H9 (cell line): ENCODE data around the gene FAM240A. TPM values are rescaled to one million over a fixed set of nuclear protein-coding genes. Genes with fewer than 3 reads are reported as not detected.

Source experiments
- DNase-seq: peaks from one replicate; pipeline ENCODE4 v3.0.0-alpha.2; 2017
- H2AFZ ChIP-seq: one replicate; pipeline ENCODE4 v1.6.1; 2013; ENCODE audit warnings: mild to moderate bottlenecking, low read length, control low read depth, moderate library complexity
- H2AK5ac ChIP-seq: 2 replicates; pipeline ENCODE4 v1.6.1; 2013; ENCODE audit warnings: low read length, control low read depth, mixed read lengths; ENCODE audit not compliant: insufficient read length
- H2BK120ac ChIP-seq: one replicate; pipeline ENCODE4 v1.6.1; 2013; ENCODE audit warnings: low read depth, mild to moderate bottlenecking, low read length, control low read depth, inconsistent platforms; ENCODE audit not compliant: poor library complexity, severe bottlenecking
- H2BK12ac ChIP-seq: 2 replicates; pipeline ENCODE4 v1.6.1; 2013; ENCODE audit warnings: low read length, control low read depth, mixed read lengths, low read depth; ENCODE audit not compliant: insufficient read length
- H2BK15ac ChIP-seq: 2 replicates; pipeline ENCODE4 v1.6.1; 2013; ENCODE audit warnings: low read depth, low read length, control low read depth
- H2BK20ac ChIP-seq: one replicate; pipeline ENCODE4 v1.6.1; 2013; ENCODE audit warnings: low read depth, mild to moderate bottlenecking, low read length, control low read depth, inconsistent platforms; ENCODE audit not compliant: poor library complexity, severe bottlenecking
- H2BK5ac ChIP-seq: 2 replicates; pipeline ENCODE4 v1.6.1; 2013; ENCODE audit warnings: low read length, control low read depth, mixed read lengths; ENCODE audit not compliant: insufficient read length
- H3K14ac ChIP-seq: 2 replicates; pipeline ENCODE4 v1.6.1; 2013; ENCODE audit warnings: low read length, control low read depth; ENCODE audit not compliant: insufficient read depth
- H3K18ac ChIP-seq: 2 replicates; pipeline ENCODE4 v1.6.1; 2013; ENCODE audit warnings: low read depth, mild to moderate bottlenecking, mixed read lengths, low read length, control low read depth; ENCODE audit not compliant: insufficient read length
- H3K23ac ChIP-seq: 2 replicates; pipeline ENCODE4 v1.6.1; 2013; ENCODE audit warnings: low read length, control low read depth, mixed read lengths, low read depth; ENCODE audit not compliant: insufficient read length
- H3K23me2 ChIP-seq: 2 replicates; pipeline ENCODE4 v1.6.1; 2013; ENCODE audit warnings: low read depth, mild to moderate bottlenecking, mixed read lengths, low read length, control low read depth; ENCODE audit not compliant: insufficient read length, poor library complexity, severe bottlenecking
- H3K27ac ChIP-seq: 2 replicates; pipeline ENCODE4 v1.5.1; 2013; ENCODE audit warnings: low read length, control low read depth, mixed read lengths, low read depth; ENCODE audit not compliant: insufficient read length
- H3K27me3 ChIP-seq: 2 replicates; pipeline ENCODE4 v1.6.1; 2013; ENCODE audit warnings: low read length, control low read depth, inconsistent platforms; ENCODE audit not compliant: insufficient read depth
- H3K4ac ChIP-seq: 2 replicates; pipeline ENCODE4 v1.6.1; 2013; ENCODE audit warnings: low read depth, mild to moderate bottlenecking, control low read depth, inconsistent platforms, low read length, moderate library complexity
- H3K4me1 ChIP-seq: 2 replicates; pipeline ENCODE4 v1.6.1; 2013; ENCODE audit warnings: low read length, control low read depth, inconsistent platforms; ENCODE audit not compliant: insufficient read depth
- H3K4me2 ChIP-seq: 2 replicates; pipeline ENCODE4 v1.6.1; 2013; ENCODE audit warnings: low read length, control low read depth, mixed read lengths; ENCODE audit not compliant: insufficient read length, insufficient read depth
- H3K56ac ChIP-seq: 2 replicates; pipeline ENCODE4 v1.6.1; 2013; ENCODE audit warnings: low read depth, mild to moderate bottlenecking, mixed read lengths, low read length, control low read depth; ENCODE audit not compliant: insufficient read length
- H3K79me1 ChIP-seq: 2 replicates; pipeline ENCODE4 v1.6.1; 2013; ENCODE audit warnings: low read depth, mild to moderate bottlenecking, moderate library complexity, low read length, control low read depth, inconsistent platforms; ENCODE audit not compliant: insufficient read depth, poor library complexity, severe bottlenecking
- H3K79me2 ChIP-seq: 2 replicates; pipeline ENCODE4 v1.6.1; 2013; ENCODE audit warnings: low read length, control low read depth, inconsistent platforms; ENCODE audit not compliant: insufficient read depth
- H3K9ac ChIP-seq: 2 replicates; pipeline ENCODE4 v1.6.1; 2013; ENCODE audit warnings: low read length, control low read depth, mixed read lengths; ENCODE audit not compliant: insufficient read length; ENCODE audit errors: extremely low read depth
- H3K9me3 ChIP-seq: one replicate; pipeline ENCODE4 v1.6.1; 2013; ENCODE audit warnings: low read depth, low read length, inconsistent platforms; ENCODE audit not compliant: control insufficient read depth
- H3T11ph ChIP-seq: one replicate; pipeline ENCODE4 v1.6.1; 2013; ENCODE audit warnings: mild to moderate bottlenecking, low read length, control low read depth, inconsistent platforms
- H4K20me1 ChIP-seq: one replicate; pipeline ENCODE4 v1.6.1; 2013; ENCODE audit not compliant: control insufficient read depth, insufficient read length, insufficient read depth
- H4K5ac ChIP-seq: 2 replicates; pipeline ENCODE4 v1.6.1; 2013; ENCODE audit warnings: low read depth, mild to moderate bottlenecking, mixed read lengths, low read length, control low read depth; ENCODE audit not compliant: insufficient read length
- H4K8ac ChIP-seq: replicated peaks from 2 replicates; pipeline ENCODE4 v1.6.1; 2013; ENCODE audit warnings: low read length, control low read depth, mixed read lengths, low read depth; ENCODE audit not compliant: insufficient read length
- H4K91ac ChIP-seq: 2 replicates; pipeline ENCODE4 v1.6.1; 2013; ENCODE audit warnings: low read depth, mild to moderate bottlenecking, moderate library complexity, mixed read lengths, low read length, control low read depth; ENCODE audit not compliant: insufficient read length
- H3K27ac Mint-ChIP-seq, 3 experiments: 2 replicates in 2 of 3; 3 replicates in 1 of 3; pipeline ENCODE4 v1.8.0; 2020 to 2021; ENCODE audit warnings: mixed read lengths in 3 of 3, mild to moderate bottlenecking in 1 of 3, moderate library complexity in 1 of 3
- H3K27me3 Mint-ChIP-seq: 2 replicates; pipeline ENCODE4 v1.8.0; 2021; ENCODE audit warnings: low read depth, mild to moderate bottlenecking, moderate library complexity, mixed read lengths
- H3K36me3 Mint-ChIP-seq, 3 experiments: 2 replicates in 2 of 3; 3 replicates in 1 of 3; pipeline ENCODE4 v1.8.0; 2020 to 2021; ENCODE audit warnings: low read depth in 3 of 3, mixed read lengths in 3 of 3; ENCODE audit not compliant: insufficient read depth in 1 of 3
- H3K4me1 Mint-ChIP-seq, 2 experiments: 2 replicates each; pipeline ENCODE4 v1.8.0; 2020; ENCODE audit warnings: mixed read lengths in 2 of 2
- H3K4me3 Mint-ChIP-seq, 2 experiments: 2 replicates in 1 of 2; 3 replicates in 1 of 2; pipeline ENCODE4 v1.8.0; 2020 to 2021; ENCODE audit warnings: mild to moderate bottlenecking in 2 of 2, mixed read lengths in 2 of 2, moderate library complexity in 1 of 2
- H3K9me3 Mint-ChIP-seq, 2 experiments: 2 replicates in 1 of 2; 3 replicates in 1 of 2; pipeline ENCODE4 v1.8.0; 2020; ENCODE audit warnings: mild to moderate bottlenecking in 2 of 2, mixed read lengths in 2 of 2, moderate library complexity in 1 of 2
- CTCF ChIP-seq: fragments of 200-600 bp; sonication (generic); conservative IDR thresholded peaks from 3 replicates; pipeline ENCODE4 v1.8.0; 2021; ENCODE audit warnings: antibody characterized with exemption, mild to moderate bottlenecking
- WGBS: extraction: QIAGEN DNeasy Blood & Tissue Kit; methylation state at CpG from one replicate; pipeline ENCODE4 v1.1.7; 2013; ENCODE audit warnings: missing lambda C conversion rate, low lambda C conversion rate, mixed read lengths; ENCODE audit not compliant: insufficient read length; ENCODE audit errors: extremely low coverage; 5-methylcytosine and 5-hydroxymethylcytosine counted together
- total RNA-seq: library from RNA; stranded (reverse); gene quantifications from 2 replicates; pipeline ENCODE4 v1.2.1, GENCODE V29; 2021

Gene FAM240A
- total RNA-seq, 1 experiment from 2014 or later: 0.11 TPM

DNA sequence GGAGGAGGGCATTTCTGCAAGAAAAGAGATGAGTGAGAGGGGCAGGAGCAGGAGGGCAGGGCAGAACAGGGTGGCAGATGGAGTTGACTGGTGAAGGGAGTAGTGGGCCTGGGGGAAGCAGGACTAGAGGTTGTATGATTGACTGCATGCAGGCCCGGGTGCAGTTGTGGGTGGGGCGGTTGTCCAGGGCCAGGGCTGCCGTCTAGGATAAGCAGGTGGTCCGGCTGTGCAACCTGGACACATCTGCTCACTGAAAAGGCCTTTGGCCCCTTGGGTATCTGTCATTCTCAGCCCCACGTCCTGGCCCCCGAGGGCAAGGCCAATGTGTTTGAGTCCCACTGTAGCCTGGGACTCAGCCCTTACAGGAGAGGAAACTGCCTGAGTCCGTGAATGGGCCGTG is 55.8 kb downstream of the FAM240A start:
- no peak overlapping the region for H3K4ac ChIP-seq
- no peak for TF ChIP-seq CTCF
- peaks cover 11 to 12% of the 10 kb centered on the region in 2 experiments for H3K4me1 Mint-ChIP-seq
- H3K9me3 Mint-ChIP-seq: no peaks in the 10 kb centered on the region
- no peaks in the 10 kb centered on the region; the same call in none of the 2 replicates for H3K27me3 Mint-ChIP-seq
- no peak overlapping the region for H2BK5ac ChIP-seq
- H2AFZ ChIP-seq: no peak overlapping the region
- H4K5ac ChIP-seq: no peak overlapping the region
- no peaks in the 10 kb centered on the region for H3K79me2 ChIP-seq
- H3K36me3 Mint-ChIP-seq: no peaks in the 10 kb centered on the region
- no peaks in the 10 kb centered on the region; the same call in 1 of the 2 replicates for H3K4me1 ChIP-seq
- H3K27ac Mint-ChIP-seq: peak overlapping the region in 1 of 3 experiments; percentile 18; a peak in 3 of 7 replicates
- no peak overlapping the region for H2BK15ac ChIP-seq
- H2AK5ac ChIP-seq: no peak overlapping the region
- H2BK12ac ChIP-seq: no peak overlapping the region
- no peak overlapping the region for H2BK120ac ChIP-seq
- no peak overlapping the region for H3K27ac ChIP-seq
- no peak overlapping the region for H3K23ac ChIP-seq
- H3K79me1 ChIP-seq: no peaks in the 10 kb centered on the region
- no peaks in the 10 kb centered on the region for H3K27me3 ChIP-seq
- no peak overlapping the region for H3K4me2 ChIP-seq
- no CpG with 5 or more reads among the region's 8 CpGs for WGBS
- no peak overlapping the region for H3K56ac ChIP-seq
- H3T11ph ChIP-seq: no peak overlapping the region
- H3K18ac ChIP-seq: no peak overlapping the region
- no peak overlapping the region for H4K8ac ChIP-seq
- H4K91ac ChIP-seq: no peak overlapping the region
- H3K9me3 ChIP-seq: no peaks in the 10 kb centered on the region
- no peak overlapping the region for H3K4me3 Mint-ChIP-seq
- H3K14ac ChIP-seq: no peak overlapping the region
- no peak overlapping the region for H2BK20ac ChIP-seq
- no peaks in the 10 kb centered on the region for H4K20me1 ChIP-seq
- no peaks in the 10 kb centered on the region for H3K23me2 ChIP-seq
- H3K9ac ChIP-seq: no peak overlapping the region
- peak; percentile 22 for DNase-seq
